HG03066 (cell line): ENCODE data around the gene CXCR1.
"Not testable (repeated sequence)": the region's sequence is repeated elsewhere in the genome, so short reads cannot be mapped to it uniquely, and the experiment has no call there.

ENCODE experiments used
- ATAC-seq: cut with Tn5 transposase; IDR thresholded peaks from one replicate; pipeline ENCODE4 v1.9.1; 2021; ENCODE audit warnings: low read depth; ENCODE audit not compliant: unreplicated experiment

Gene CXCR1

DNA sequence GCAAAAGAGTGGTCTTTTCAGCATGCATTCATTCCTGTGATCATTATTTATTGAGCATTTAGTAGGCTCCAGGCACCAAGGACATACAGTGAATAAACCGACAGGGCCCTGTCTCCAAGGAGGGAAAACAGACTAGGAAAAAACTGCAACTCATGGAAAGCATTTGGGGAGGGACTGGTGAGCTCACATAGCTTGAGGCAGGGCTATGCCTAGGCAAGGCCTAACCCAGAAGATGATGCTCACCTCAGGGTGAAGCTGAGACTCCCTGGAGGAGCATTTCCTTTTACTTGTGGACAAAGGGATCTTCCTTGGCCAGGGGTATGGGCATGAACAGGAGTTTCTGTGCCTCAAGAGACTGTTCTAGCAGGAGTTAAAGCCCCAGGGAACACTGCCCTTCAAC, 3.9 kb downstream of the CXCR1 start:
- no peak for ATAC-seq

GRCh38 chr2:218161644-218162043, 5.1 kb downstream of the CXCR1 start:
- no peak for ATAC-seq

- no peak for ATAC-seq
These were observed 10.7 kb downstream of the CXCR1 start for GRCh38 chr2:218155953-218156479.

DNA sequence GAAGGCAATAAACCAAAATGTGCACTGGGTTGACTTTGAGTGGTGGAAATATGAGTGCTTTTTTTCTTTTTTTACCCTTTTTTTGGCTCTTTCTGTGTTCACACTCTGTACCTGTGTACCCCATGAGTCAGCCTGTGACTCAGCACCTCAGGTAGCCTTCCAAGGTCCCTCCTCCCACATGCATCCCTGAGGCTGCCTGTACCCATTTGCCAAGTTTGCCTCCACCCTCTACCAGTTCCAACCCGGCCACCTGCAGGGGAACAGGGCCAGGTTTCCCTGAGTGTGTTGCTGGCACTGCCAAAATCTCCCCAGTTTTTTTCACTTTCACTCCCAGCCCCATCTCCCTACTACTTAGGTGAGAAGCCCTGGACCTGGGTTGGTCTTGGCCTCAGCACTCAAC, 14.0 kb downstream of the CXCR1 start:
- ATAC-seq = no peak

GRCh38 chr2:218152172-218152571, 14.6 kb downstream of the CXCR1 start:
- ATAC-seq = no peak

- ATAC-seq = no peak
These were observed 16.8 kb downstream of the CXCR1 start for GRCh38 chr2:218149848-218150440.

DNA sequence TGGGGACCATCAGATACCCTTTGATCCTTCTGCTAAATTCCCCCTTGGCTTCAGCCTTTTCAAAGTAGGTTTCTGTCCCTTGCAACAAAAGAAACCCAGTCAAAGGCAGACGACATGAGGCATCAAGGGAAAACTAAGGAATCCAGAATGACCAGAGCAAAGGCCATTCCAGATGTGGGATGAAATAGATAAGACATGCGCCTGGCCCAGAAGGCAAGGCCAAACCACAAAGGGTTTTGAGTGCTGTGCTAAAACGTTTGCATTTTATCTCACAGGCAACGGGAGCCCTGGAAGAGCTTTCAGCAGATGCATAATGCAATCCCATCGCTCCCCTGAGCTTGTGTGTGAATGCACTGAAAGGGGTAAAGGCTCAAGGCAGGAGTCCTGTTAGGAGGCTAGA, 17.7 kb downstream of the CXCR1 start:
- ATAC-seq = no peak

GRCh38 chr2:218146056-218146455, 20.7 kb downstream of the CXCR1 start:
- ATAC-seq = no peak

DNA sequence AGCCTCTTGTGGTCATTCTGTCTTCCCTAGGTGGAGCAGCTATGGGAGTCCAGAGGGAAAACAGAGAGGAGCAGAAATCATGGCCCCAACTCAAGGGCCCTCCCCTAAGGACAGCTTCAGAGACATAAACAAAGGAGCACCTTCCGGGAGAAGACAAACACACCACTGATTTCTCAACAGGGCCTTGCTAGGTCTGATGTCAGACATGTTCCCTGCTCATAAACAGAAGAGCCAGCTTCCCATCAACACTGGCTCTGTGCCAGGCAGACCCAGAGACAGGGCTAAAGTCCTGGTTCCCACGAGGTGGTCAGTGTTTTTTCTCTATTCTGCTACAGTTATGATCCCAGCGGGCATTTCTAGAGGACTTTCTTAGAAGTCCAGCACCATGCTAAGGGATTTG, 21.6 kb downstream of the CXCR1 start:
- ATAC-seq = no peak

DNA sequence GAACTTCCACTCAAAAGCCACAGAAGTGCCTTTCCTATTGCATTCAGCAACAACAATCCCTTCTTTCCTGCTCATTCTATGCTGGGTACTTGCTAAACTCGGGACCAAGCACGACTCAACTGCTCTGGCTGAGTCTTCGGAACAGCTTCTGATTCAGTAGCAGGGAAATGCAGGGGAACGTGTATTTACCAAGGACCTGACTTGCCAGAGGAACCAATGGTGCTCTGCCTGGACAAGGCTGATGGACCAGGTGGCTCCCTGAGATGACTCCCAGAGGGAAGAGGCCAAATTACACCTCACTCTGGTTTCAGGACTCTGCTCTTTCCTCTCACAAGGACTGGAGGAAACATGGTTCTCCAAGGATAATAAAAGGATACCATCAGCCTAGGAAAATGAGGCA, 28.7 kb downstream of the CXCR1 start:
- ATAC-seq = no peak

GRCh38 chr2:218137514-218137913, 29.2 kb downstream of the CXCR1 start:
- no peak for ATAC-seq

- no peak for ATAC-seq
These were observed 35.9 kb downstream of the CXCR1 start for GRCh38 chr2:218130822-218131221.

DNA sequence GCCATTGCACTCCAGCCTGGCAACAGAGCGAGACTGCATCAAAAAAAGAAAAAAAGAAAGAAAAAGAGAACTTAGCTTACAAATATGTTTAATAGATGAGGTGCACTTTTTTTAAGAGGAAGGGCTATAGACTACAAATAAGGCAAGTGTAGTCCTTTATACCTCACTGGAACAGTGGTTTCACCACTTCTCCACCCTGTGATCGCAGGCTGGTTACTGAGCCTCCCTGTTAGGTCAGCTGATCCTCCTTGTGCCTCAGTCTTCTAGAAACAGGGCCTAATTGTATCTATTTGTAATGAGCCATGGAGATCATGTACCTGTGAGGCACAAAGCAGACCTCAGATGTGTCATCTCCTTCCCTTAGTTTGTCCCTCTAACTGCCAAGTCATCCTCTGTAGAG, 36.4 kb downstream of the CXCR1 start:
- no peak for ATAC-seq

GRCh38 chr2:218129458-218130135, 37.2 kb downstream of the CXCR1 start:
- no peak for ATAC-seq

GRCh38 chr2:218128781-218129457, 37.8 kb downstream of the CXCR1 start:
- ATAC-seq = no peak

DNA sequence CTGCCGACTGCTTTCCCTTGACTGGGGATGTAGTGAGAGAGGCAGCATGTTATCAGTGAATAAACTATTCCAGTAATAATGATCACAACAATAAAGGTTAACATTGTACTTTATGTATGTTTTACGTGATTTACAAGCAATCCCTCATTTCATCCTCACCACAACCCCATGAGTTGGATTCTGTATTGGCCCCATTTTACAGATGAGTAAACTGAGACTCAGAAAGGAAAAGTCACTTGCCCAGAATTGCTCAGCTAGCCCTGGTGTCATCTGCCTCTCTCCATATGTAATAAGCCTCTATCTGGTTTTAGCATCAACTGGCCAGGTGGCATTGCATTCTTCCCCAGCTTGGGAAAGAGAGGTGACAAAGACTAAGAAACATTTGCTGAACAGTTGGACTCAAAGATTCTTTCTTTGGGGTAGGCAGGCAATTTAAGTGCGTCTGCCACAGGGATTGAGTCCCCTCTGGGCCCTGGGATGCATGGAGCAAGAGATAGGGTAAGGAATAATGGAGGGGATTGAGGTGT, 38.8 kb downstream of the CXCR1 start:
- no peak for ATAC-seq

DNA sequence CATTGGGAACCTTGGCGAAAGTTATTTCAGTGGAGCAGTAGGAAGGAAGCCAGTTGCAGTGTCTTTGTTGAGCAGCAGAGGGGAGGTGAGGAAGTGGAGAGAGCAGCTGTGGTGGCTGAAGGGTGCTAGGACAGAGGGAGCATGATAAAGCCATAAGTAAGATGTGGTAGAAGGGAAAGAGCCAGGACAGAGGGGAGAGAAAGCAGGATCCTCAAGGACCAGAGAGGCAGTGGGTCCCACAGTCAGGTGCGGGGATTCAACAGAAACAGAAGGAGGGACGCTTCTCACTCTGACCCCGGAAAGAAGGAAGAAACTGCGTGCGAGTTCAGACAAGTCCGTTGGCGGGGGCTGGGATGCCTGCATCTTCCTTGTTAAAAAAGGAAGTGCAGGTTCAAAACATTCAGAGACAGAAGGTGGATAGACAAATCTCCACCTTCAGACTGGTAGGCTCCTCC, 41.1 kb downstream of the CXCR1 start, which contains the start of gene CXCR2:
Gene CXCR2, plus strand, starts transcription at position 403 of the 455 bp plus-strand sequence. CDS start 8,774 bp downstream, outside the sequence.
- ATAC-seq = no peak

DNA sequence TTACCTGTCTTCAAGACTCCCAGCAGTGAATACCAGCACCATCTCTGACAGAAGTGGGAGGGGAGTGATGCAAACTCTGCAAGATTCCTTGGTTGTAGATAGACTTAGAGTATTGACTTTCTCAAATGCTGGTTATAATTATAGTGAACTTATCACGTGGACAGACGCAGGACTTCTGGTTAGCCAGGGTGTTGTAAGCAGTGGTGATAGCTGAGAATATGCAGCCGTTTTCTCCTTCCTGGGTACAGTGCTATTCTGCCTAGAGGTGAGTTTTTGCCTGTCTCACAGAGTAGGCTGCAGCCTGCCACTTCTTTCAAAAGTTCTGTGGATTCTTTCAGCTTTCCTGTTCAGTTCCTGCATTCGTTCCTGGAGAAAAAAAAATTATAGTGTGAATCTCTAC, 41.7 kb downstream of the CXCR1 start:
- ATAC-seq = no peak

- no peak for ATAC-seq
These were observed 42.8 kb downstream of the CXCR1 start for GRCh38 chr2:218123986-218124385.

GRCh38 chr2:218122286-218122685, 44.5 kb downstream of the CXCR1 start:
- ATAC-seq = not testable (repeated sequence)

GRCh38 chr2:218121789-218122188, 45.0 kb downstream of the CXCR1 start:
- not testable (repeated sequence) for ATAC-seq
